RWPE1 (cell line): ENCODE measurements around the gene ZEB2.

Experiments used
- CTCF ChIA-PET: fragments of 350-600 bp; sonication (Branson Sonifier 250); formaldehyde crosslinking; extraction: SDS; loops from one replicate; lab custom pipeline; 2021; lab: Yijun Ruan, JAX
- POLR2A ChIA-PET: fragments of 400-600 bp; formaldehyde crosslinking; extraction: SDS; loops from one replicate; lab custom pipeline; 2020; ENCODE audit warnings: antibody characterized with exemption; ENCODE audit not compliant: low non-redundant PET; lab: Yijun Ruan, JAX
- DNase-seq: peaks from one replicate; pipeline ENCODE4 v3.0.0; 2012; ENCODE audit warnings: low spot score
- H3K27ac ChIP-seq: fragments of 450-650 bp; 2 replicates; pipeline ENCODE4 v1.5.1; 2017
- CTCF ChIP-seq: fragments of 450-650 bp; conservative IDR thresholded peaks from 2 replicates; pipeline ENCODE4 v1.5.1; 2017; ENCODE audit warnings: low read depth, mild to moderate bottlenecking

The ZEB2 gene

GRCh38 chr2:144524118-144525009 lies 4.4 kb upstream of the ZEB2 start:
- ChIA-PET POLR2A (no interaction called here), CTCF (no interaction called here)
- TF ChIP-seq CTCF: no peak
- DNase-seq: no peak
- H3K27ac ChIP-seq: no peak overlapping the region

DNA sequence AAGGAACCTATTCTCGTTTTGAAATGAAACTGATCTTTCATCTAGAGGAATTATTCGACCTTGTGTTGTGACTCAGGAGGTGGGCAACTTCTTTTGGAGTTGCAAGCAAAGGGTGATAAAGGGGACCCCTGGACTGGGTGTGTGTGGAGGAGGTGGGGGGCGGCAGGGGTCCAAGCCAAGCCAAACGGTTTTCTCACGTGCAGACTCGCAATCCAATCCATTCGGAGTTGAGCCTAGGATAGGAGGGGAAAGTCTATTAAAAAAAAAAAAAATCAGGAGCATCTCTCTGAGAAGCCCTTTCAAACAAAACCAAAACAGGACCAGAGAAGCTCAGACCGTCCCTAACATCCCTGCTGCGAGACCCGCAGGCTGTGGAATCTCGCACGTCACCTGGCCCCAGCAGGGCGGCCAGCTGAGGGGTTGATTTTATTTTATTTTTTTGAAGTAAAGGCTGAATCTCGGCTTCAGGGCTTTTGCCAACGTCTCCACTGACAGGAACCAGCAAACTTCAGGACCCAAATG lies 3.7 kb upstream of the ZEB2 start:
- no peak for DNase-seq
- no peak for TF ChIP-seq CTCF
- ChIA-PET POLR2A (no interaction called here), CTCF (no interaction called here)
- no peak overlapping the region for H3K27ac ChIP-seq

GRCh38 chr2:144522897-144523595 lies 3.1 kb upstream of the ZEB2 start:
- TF ChIP-seq CTCF: no peak
- POLR2A ChIA-PET: no interaction called here
- no peak overlapping the region for H3K27ac ChIP-seq
- CTCF ChIA-PET: no interaction called here
- no peak for DNase-seq

DNA sequence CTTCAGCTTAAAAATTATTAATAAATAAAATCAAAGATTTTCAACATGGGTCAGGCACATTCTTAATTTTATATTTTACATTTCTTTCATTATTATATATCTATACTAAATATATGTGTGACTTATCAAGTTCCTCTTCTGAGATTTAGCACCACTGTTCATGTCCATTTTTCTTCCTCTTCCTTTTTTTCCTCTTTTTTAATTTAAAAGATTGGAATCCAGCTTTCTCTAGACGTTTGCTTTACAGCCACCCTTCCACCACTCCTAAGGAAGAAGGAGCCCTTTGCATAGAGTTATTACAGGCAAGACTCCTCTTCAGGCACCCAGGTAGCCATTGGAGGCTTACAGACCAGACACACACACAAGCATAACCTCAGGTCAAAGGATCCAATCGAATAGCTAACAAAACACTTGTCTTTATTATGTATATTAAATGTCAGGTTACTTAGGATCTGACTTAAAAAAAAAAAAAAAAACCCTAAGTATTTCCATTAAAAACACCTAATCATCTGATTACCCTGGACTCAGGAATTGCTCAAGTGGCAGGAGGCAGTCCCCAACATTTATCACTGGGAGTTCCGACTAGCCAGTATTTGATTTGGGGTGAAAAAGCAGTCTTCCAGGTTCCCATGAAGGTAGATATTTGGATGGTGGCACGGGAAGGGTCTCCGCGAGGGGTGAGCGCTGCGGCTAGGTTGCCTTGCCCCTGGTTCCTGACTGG lies 2.4 kb upstream of the ZEB2 start:
- ChIA-PET POLR2A (no interaction called here), CTCF (no interaction called here)
- DNase-seq: no peak
- H3K27ac ChIP-seq: no peak overlapping the region
- TF ChIP-seq CTCF: no peak

DNA sequence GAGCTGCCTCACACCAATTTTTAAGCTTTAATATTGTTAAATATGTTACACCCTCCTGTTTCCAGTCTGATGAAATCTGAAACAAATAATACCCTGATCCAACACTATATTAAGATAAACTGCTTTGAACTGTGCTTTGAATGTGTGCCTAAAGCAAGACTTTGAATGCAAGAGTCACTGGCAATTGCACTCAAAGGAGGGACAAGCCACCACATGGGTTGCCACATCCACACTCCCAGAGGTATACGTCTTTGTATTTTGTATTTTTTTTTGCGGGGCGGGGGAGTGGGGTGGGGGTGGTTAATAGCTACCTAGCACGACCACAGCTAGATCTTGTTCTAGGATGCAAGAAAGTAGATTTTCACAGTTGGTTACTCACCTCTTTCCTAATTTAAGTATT lies 1.8 kb upstream of the ZEB2 start:
- ChIA-PET CTCF (no interaction called here), POLR2A (no interaction called here)

More for the DNA sequence above, 1.8 kb upstream of the ZEB2 start:
- no peak overlapping the region for H3K27ac ChIP-seq
- no peak for TF ChIP-seq CTCF
- no peak for DNase-seq
